Measurements from ENCODE around the gene CD8B2. TPM values are rescaled to one million over a fixed set of nuclear protein-coding genes. Genes with fewer than 3 reads are reported as not detected.
"Not testable (repeated sequence)": the region's sequence is repeated elsewhere in the genome, so short reads cannot be mapped to it uniquely, and the experiment has no call there.

CD8B2 gene
- total RNA-seq, 1 donor from 2014 or later = 0.29 TPM

GRCh38 chr2:106565599-106565998 lies 78.4 kb downstream of the CD8B2 start:
- no peak for DNase-seq (ENCODE audit: low read depth)
- no peak for TF ChIP-seq CTCF (conservative IDR thresholded peaks at IDR 0.05; ENCODE audit: low read depth, low read length)
- H3K4me3 ChIP-seq (ENCODE audit: low read depth, low read length) = no peak overlapping the region

GRCh38 chr2:106566050-106566449 lies 78.9 kb downstream of the CD8B2 start:
- no peak for TF ChIP-seq CTCF (conservative IDR thresholded peaks at IDR 0.05; ENCODE audit: low read depth, low read length)
- DNase-seq (ENCODE audit: low read depth) = no peak
- no peak overlapping the region for H3K4me3 ChIP-seq (ENCODE audit: low read depth, low read length)

GRCh38 chr2:106566484-106566883 lies 79.3 kb downstream of the CD8B2 start:
- H3K4me3 ChIP-seq (ENCODE audit: low read depth, low read length); DNase-seq (ENCODE audit: low read depth): not testable (repeated sequence)

- TF ChIP-seq CTCF (conservative IDR thresholded peaks at IDR 0.05; ENCODE audit: low read depth, low read length) = no peak
- no peak for DNase-seq (ENCODE audit: low read depth)
- H3K4me3 ChIP-seq (ENCODE audit: low read depth, low read length) = no peak overlapping the region
Observed at GRCh38 chr2:106570316-106570715, 83.2 kb downstream of the CD8B2 start.

Other genes with a start within 250 kb of the CD8B2 start
- gene RGPD3, start 19.0 kb upstream of the CD8B2 start, total RNA-seq = 0.29 and 0.46 TPM in 2 replicates